Measurements from ENCODE around the gene PIN1.
"Not testable (repeated sequence)": the region's sequence is repeated elsewhere in the genome, so short reads cannot be mapped to it uniquely, and the experiment has no call there.

Gene PIN1

GRCh38 chr19:9818734-9819595 is 16.2 kb upstream of the PIN1 start, which contains the start of gene FBXL12:
TSS of gene FBXL12 (minus strand) at chr19:9819079. CDS start at chr19:9818813, 266 bp downstream.
- DNase-seq (ENCODE audit: low read depth, low spot score) = peak; percentile 100

- DNase-seq (ENCODE audit: low read depth, low spot score) = no peak
Observed at GRCh38 chr19:9819596-9819909, 15.6 kb upstream of the PIN1 start.

GRCh38 chr19:9820034-9820433 is 15.1 kb upstream of the PIN1 start:
- not testable (repeated sequence) for DNase-seq (ENCODE audit: low read depth, low spot score)

- no peak for DNase-seq (ENCODE audit: low read depth, low spot score)
Observed at GRCh38 chr19:9823816-9824215, 11.3 kb upstream of the PIN1 start.

GRCh38 chr19:9827289-9828238 is 7.6 kb upstream of the PIN1 start, which contains the start of gene UBL5:
TSS of gene UBL5 (plus strand) at chr19:9827918. CDS start at chr19:9828338, 420 bp downstream.
- DNase-seq (ENCODE audit: low read depth, low spot score) = peak; percentile 85

- DNase-seq (ENCODE audit: low read depth, low spot score) = no peak
Observed at GRCh38 chr19:9828551-9829063, 6.5 kb upstream of the PIN1 start.

GRCh38 chr19:9834307-9834725 is 802 bp upstream of the PIN1 start:
- no peak for DNase-seq (ENCODE audit: low read depth, low spot score)

- DNase-seq (ENCODE audit: low read depth, low spot score) = no peak
Observed at GRCh38 chr19:9835507-9835949, 410 bp downstream of the PIN1 start.

- no peak for DNase-seq (ENCODE audit: low read depth, low spot score)
Observed at GRCh38 chr19:9836021-9836420, 903 bp downstream of the PIN1 start.

- DNase-seq (ENCODE audit: low read depth, low spot score) = no peak
Observed at GRCh38 chr19:9838324-9838723, 3.2 kb downstream of the PIN1 start.

GRCh38 chr19:9839415-9839814 is 4.3 kb downstream of the PIN1 start:
- DNase-seq (ENCODE audit: low read depth, low spot score) = no peak

- no peak for DNase-seq (ENCODE audit: low read depth, low spot score)
Observed at GRCh38 chr19:9842834-9843625, 7.9 kb downstream of the PIN1 start.

GRCh38 chr19:9843626-9844273 is 8.6 kb downstream of the PIN1 start:
- not testable (repeated sequence) for DNase-seq (ENCODE audit: low read depth, low spot score)

- no peak for DNase-seq (ENCODE audit: low read depth, low spot score)
Observed at GRCh38 chr19:9847087-9847671, 12.1 kb downstream of the PIN1 start.

- no peak for DNase-seq (ENCODE audit: low read depth, low spot score)
Observed at GRCh38 chr19:9848060-9848459, 12.9 kb downstream of the PIN1 start.

GRCh38 chr19:9848762-9849161 is 13.6 kb downstream of the PIN1 start:
- no peak for DNase-seq (ENCODE audit: low read depth, low spot score)

GRCh38 chr19:9849791-9850190 is 14.7 kb downstream of the PIN1 start:
- DNase-seq (ENCODE audit: low read depth, low spot score) = no peak

GRCh38 chr19:9850235-9850959 is 15.3 kb downstream of the PIN1 start:
- no peak for DNase-seq (ENCODE audit: low read depth, low spot score)

GRCh38 chr19:9854282-9854846 is 19.2 kb downstream of the PIN1 start:
- no peak for DNase-seq (ENCODE audit: low read depth, low spot score)
